ENCODE measurements around the gene PNPLA2. TPM values are rescaled to one million over a fixed set of nuclear protein-coding genes. Genes with fewer than 3 reads are reported as not detected.

PNPLA2 gene
- total and polyA plus RNA-seq, 10 of the 15 experiments (the other 5 are each of a cell fraction or from before 2014, with no cell fraction given): 0.19 to 34.0 (median 8.1) TPM

GRCh38 chr11:834371-835316 is 15.9 kb downstream of the PNPLA2 start:
- ATAC-seq (no peak), FAIRE-seq (no peak), DNase-seq (ENCODE audit: low read depth, low spot score) (no peak)
- intact Hi-C loops (cut with micrococcal nuclease; ENCODE audit: unreplicated experiment): no loop called here
- POLR2A ChIA-PET: interaction anchor here (0.6 to 1.4 kb wide), 5 partner anchors 8 to 24 kb away, joined by 3 to 4 read pairs (median 4); partner anchors contain the start of genes POLR2L and TSPAN4
- Histone ChIP-seq H3K27ac (ENCODE audit: control insufficient read depth, insufficient read depth) (no peak overlapping the region), H3K4me2 (ENCODE audit: control insufficient read depth, insufficient read depth) (no peak overlapping the region), H3K36me3 (ENCODE audit: control insufficient read depth in 2 of 2, insufficient read depth in 2 of 2, low read length in 1 of 2) (peaks cover 0 to 19% of the 10 kb centered on the region in 2 experiments; a peak in 2 of 4 replicates), H3K4me1 (ENCODE audit: control insufficient read depth, insufficient read depth, low read length) (peaks cover 20% of the 10 kb centered on the region), H3K27me3 (replicated peaks in 1 of 2; ENCODE audit: control insufficient read depth in 2 of 2, insufficient read depth in 2 of 2, low read length in 1 of 2) (no peaks in the 10 kb centered on the region; a peak in 3 of 4 replicates), H3K9me3 (replicated peaks; ENCODE audit: control insufficient read depth, insufficient read depth, low read length) (no peaks in the 10 kb centered on the region), H2AFZ (ENCODE audit: control insufficient read depth, low read depth, low read length) (no peak overlapping the region), H3K9ac (ENCODE audit: control insufficient read depth, insufficient read depth, low read length) (no peak overlapping the region), H3K4me3 (no peak overlapping the region), H3K79me2 (ENCODE audit: control insufficient read depth, insufficient read depth, low read length) (no peaks in the 10 kb centered on the region), H4K20me1 (ENCODE audit: control insufficient read depth, insufficient read depth) (no peaks in the 10 kb centered on the region)
- 62% methylated on average over 27 of the region's 31 CpGs for WGBS (ENCODE audit: insufficient coverage, insufficient replicate concordance, low lambda C conversion rate, missing lambda C conversion rate)
- TSS peak; percentile 63 for BruUV-seq (replicated peaks)
- in situ Hi-C loops (cut with MboI): no loop called here
- SMC1A ChIA-PET (ENCODE audit: uncharacterized antibody, unreplicated experiment): interaction anchor here (1.0 kb wide), 1 partner anchor 9 kb away, joined by 3 read pairs; no protein-coding TSS in a partner anchor
- RAD21 ChIA-PET (ENCODE audit: unreplicated experiment): interaction anchor here (0.5 to 1.0 kb wide), 2 partner anchors 8 to 24 kb away, joined by 3 read pairs; partner anchors contain the start of gene TSPAN4
- CTCF ChIA-PET: interaction anchor here (0.6 kb wide), 1 partner anchor 316 kb away, joined by 4 read pairs; no protein-coding TSS in a partner anchor
- TF ChIP-seq IKZF1 (conservative IDR thresholded peaks at IDR 0.05) (peak; percentile 27; the same call in 1 of the 2 replicates), KDM1A (IDR thresholded peaks at IDR 0.05; ENCODE audit: borderline replicate concordance) (no peak), EP300 (IDR thresholded peaks at IDR 0.05; ENCODE audit: borderline replicate concordance in 1 of 2, control insufficient read depth in 1 of 2, low read depth in 2 of 2, low read length in 2 of 2) (no peak), LARP7 (IDR thresholded peaks at IDR 0.05) (no peak)

DNA sequence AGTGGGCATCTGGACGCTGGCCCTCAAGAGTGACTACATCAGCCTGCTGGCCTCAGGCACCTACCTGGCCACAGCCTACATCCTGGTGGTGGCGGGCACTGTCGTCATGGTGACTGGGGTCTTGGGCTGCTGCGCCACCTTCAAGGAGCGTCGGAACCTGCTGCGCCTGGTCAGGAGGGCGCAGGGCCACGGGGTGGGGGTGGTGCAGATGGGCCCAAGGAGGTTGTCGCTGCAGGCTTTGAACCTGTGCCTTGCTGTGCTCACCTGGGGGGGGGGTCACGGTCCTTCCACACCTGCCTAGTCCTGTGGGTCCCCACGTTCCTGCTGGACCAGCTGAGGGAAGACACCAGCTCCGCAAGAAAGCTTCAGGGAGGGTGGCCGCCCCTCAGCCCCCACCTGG is 17.6 kb downstream of the PNPLA2 start:
- intact Hi-C loops (cut with micrococcal nuclease; ENCODE audit: unreplicated experiment): no loop called here
- ATAC-seq: no peak
- ChIA-PET RAD21 (ENCODE audit: unreplicated experiment) (no interaction called here), CTCF (no interaction called here), SMC1A (ENCODE audit: uncharacterized antibody, unreplicated experiment) (no interaction called here), POLR2A (no interaction called here)
- in situ Hi-C loops (cut with MboI): no loop called here
- FAIRE-seq: no peak
- no TSS peak for BruUV-seq (replicated peaks)
- DNase-seq (ENCODE audit: low read depth, low spot score): no peak
- Histone ChIP-seq H3K36me3 (ENCODE audit: control insufficient read depth in 2 of 2, insufficient read depth in 2 of 2, low read length in 1 of 2) (peaks cover 0 to 25% of the 10 kb centered on the region in 2 experiments; a peak in 2 of 4 replicates), H3K4me3 (no peak overlapping the region), H3K9me3 (replicated peaks; ENCODE audit: control insufficient read depth, insufficient read depth, low read length) (no peaks in the 10 kb centered on the region), H4K20me1 (ENCODE audit: control insufficient read depth, insufficient read depth) (no peaks in the 10 kb centered on the region; the same call in 1 of the 2 replicates), H3K4me1 (ENCODE audit: control insufficient read depth, insufficient read depth, low read length) (peaks cover 16% of the 10 kb centered on the region), H3K4me2 (ENCODE audit: control insufficient read depth, insufficient read depth) (no peak overlapping the region), H3K27me3 (replicated peaks in 1 of 2; ENCODE audit: control insufficient read depth in 2 of 2, insufficient read depth in 2 of 2, low read length in 1 of 2) (no peaks in the 10 kb centered on the region; a peak in 1 of 4 replicates), H3K79me2 (ENCODE audit: control insufficient read depth, insufficient read depth, low read length) (peaks cover 10% of the 10 kb centered on the region), H3K9ac (ENCODE audit: control insufficient read depth, insufficient read depth, low read length) (no peak overlapping the region), H2AFZ (ENCODE audit: control insufficient read depth, low read depth, low read length) (no peak overlapping the region), H3K27ac (ENCODE audit: control insufficient read depth, insufficient read depth) (no peak overlapping the region)
- TF ChIP-seq POLR2A (IDR thresholded peaks at IDR 0.05; ENCODE audit: low read depth, low read length) (0 out of 2 replicates have a peak, but pooled peaks have one; percentile 13), TCF3 (IDR thresholded peaks at IDR 0.05; ENCODE audit: borderline replicate concordance, insufficient read depth, low read depth, low read length) (no peak), SMC3 (IDR thresholded peaks at IDR 0.05; ENCODE audit: borderline replicate concordance, low read length) (no peak), ZSCAN29 (IDR thresholded peaks at IDR 0.05) (no peak), HDGF (IDR thresholded peaks at IDR 0.05) (no peak), MTA2 (IDR thresholded peaks at IDR 0.05; ENCODE audit: low read depth) (no peak), RUNX3 (IDR thresholded peaks at IDR 0.05; ENCODE audit: low read length) (no peak)
- TF ChIP-seq, protein P1, sequence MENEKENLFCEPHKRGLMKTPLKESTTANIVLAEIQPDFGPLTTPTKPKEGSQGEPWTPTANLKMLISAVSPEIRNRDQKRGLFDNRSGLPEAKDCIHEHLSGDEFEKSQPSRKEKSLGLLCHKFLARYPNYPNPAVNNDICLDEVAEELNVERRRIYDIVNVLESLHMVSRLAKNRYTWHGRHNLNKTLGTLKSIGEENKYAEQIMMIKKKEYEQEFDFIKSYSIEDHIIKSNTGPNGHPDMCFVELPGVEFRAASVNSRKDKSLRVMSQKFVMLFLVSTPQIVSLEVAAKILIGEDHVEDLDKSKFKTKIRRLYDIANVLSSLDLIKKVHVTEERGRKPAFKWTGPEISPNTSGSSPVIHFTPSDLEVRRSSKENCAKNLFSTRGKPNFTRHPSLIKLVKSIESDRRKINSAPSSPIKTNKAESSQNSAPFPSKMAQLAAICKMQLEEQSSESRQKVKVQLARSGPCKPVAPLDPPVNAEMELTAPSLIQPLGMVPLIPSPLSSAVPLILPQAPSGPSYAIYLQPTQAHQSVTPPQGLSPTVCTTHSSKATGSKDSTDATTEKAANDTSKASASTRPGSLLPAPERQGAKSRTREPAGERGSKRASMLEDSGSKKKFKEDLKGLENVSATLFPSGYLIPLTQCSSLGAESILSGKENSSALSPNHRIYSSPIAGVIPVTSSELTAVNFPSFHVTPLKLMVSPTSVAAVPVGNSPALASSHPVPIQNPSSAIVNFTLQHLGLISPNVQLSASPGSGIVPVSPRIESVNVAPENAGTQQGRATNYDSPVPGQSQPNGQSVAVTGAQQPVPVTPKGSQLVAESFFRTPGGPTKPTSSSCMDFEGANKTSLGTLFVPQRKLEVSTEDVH (IDR thresholded peaks at IDR 0.05; ENCODE audit: low read depth, partially characterized antibody): no peak
- 85% methylated on average over 14 of the region's 14 CpGs for WGBS (ENCODE audit: insufficient coverage, insufficient replicate concordance, low lambda C conversion rate, missing lambda C conversion rate)

All from GM12878 (cell line).